Measurements from ENCODE around the gene SDHAF1.

- TF ChIP-seq CTCF (IDR thresholded peaks at IDR 0.05) (no peak), EZH2 (IDR thresholded peaks at IDR 0.05) (no peak), EZH2phosphoT487 (IDR thresholded peaks at IDR 0.05) (no peak)
These were observed 1.9 kb upstream of the SDHAF1 start for GRCh38 chr19:35992907-35993765.

Measured in neural progenitor cell (in vitro differentiated cells).